Stimulated activated CD4-positive, alpha-beta T cell treated with anti-CD3 and anti-CD28 coated beads, Interleukin-4, amount 100 ng/mL, for 4 hours (primary cell): ENCODE measurements around the gene PLPP4.

ENCODE experiments used
- DNase-seq, 2 experiments: peaks; one replicate each; pipeline ENCODE4 v3.0.0-alpha.2; 2020

PLPP4 gene

DNA sequence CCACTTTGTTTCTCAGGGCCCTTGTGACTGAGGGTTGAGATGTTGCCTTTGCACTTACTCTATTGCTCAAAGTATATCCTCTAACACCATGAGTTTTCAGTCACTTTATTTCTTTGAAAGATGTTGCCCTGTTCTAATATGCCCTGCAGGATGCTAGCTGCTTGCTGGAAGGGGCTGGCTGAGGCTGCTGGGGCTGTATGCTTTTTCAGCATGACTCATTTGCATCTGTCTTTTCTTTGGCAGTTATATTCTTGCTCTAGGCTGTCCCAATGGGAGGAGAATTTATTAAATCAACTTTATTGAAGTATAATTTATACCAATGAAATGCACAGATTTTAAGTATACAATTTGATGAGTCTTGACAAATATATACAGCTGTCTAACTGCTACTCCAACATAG is 157.7 kb downstream of the PLPP4 start:
- DNase-seq = no peak

DNA sequence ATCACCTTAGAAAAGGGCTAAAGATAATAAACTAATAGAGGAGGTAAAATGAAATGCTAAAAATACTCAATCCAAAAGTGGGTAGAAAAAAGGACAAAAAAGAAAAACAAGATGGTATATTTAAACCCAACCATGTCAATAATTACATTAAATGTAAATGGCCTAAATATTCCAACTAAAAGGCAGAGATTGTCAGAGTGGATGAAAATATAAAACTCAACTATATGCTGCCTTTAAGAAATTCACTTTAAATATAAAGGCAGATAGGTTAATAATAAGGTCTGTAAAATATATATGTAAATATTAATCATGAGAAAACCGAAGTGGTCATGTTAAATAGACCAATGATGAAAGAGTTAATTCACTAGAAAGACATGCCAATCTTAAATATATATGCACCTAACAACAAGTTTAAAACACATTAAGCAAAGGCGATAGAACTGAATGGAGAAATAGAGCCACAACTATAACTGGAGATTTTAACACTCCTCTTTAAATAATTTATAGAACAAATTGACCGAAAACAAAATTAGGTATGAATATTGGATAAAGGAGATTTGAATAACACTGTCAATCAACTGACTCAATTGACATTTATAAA is 159.4 kb downstream of the PLPP4 start:
- no peak for DNase-seq

DNA sequence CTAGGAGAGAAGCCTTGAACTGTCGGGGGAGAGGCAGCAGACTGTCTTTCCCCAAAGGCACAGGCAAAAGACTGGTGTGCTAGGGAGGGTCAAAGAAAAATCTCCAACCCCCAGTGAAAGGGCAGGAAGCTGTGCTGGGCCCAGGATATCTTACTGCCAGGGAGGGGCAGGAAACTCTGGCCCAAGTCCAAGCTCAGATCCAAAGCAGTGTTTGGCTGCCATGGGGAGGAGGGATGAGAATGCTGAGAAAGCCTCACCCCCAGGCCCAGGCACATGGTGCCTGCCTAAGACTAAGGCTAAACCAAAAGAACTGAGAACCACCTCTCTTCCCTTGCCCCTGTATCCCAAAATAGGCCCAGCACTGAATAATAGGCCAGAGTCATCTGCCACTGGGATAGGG is 171.2 kb downstream of the PLPP4 start:
- no peak for DNase-seq

DNA sequence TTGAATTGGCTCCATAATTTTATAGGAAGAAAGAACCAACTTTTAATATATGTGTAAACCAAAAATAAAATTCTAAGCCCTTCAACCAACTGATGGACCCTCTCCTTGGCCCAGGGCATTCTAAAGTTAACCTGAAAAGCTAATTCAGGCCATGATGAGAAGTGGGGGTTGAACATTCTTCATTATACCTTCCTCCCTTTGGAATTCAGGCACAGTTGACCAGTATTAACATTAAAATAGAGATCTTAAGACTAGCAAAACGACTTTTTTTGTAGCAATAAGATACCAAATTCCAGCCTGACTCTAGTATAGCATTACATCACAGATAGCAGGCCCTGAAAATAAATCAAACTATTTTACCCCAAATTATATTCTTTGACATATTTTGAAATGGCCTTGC is 173.2 kb downstream of the PLPP4 start:
- no peak for DNase-seq

DNA sequence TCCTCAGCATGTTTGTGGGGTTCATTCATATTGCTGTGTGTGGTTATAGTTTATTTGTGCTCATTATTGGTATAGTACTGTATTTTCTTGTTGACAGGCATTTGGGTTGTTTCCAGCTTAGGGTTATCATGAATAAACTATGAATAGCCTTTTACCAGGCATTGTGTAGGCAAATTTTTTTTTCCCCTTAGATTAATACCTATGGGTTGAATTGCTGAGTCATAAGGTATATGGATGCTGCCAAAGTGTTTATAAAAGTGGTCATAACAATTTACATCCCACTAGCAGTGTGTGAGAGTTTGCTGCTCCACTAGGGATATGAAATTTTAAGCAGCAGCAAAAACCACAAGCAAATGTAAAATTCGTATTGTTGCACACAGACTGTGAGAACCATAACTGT is 175.0 kb downstream of the PLPP4 start:
- DNase-seq = no peak

DNA sequence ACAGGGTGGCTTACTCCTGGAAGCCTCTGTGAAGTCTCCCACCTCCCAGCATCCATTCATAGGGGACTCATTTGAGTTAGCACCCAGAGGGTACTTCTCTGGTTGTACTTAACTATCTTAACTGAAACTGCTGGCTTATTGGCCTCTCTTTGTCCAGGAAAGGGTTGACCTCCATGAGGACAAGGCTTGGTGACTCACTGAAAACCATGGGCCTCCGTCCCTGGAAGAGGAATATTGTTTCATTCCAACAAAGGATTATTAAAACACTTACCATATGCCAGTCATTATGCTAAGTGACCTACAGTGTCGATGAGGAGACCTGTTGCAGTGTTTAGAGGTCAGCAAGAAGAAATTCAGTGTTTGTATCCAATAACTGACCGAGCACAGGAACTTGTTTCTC is 175.9 kb downstream of the PLPP4 start:
- no peak for DNase-seq

DNA sequence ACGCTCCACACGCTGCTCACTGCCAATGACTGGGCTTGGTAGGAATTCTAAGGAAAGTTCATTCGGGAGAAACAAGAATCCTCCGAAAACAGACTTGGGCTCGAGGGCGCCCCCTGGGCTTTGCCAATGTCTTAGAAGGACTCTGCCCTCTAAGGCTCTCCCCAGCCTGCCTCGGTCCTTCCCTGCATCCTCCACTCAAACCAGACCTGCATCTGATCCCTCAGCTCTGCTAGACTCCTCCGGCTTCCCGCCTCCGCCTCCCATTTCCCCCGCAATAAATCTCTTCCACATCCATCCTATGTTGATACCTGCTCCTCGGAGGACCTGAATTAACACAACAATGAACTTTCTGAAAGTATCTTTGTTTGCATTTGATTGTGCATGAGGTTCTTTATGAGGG is 177.6 kb downstream of the PLPP4 start:
- DNase-seq = no peak
